SK-N-SH (cell line): ENCODE measurements around the gene PCBP3.

Experiments used
- CTCF ChIP-seq: fragments of 200-600 bp; sonication (generic); IDR thresholded peaks from 2 replicates; pipeline ENCODE4 v1.6.1; 2017; ENCODE audit warnings: antibody characterized with exemption, mild to moderate bottlenecking, moderate library complexity
- ELF1 ChIP-seq: IDR thresholded peaks from 2 replicates; pipeline ENCODE4 v1.4.0; 2012
- FOXM1 ChIP-seq: IDR thresholded peaks from 2 replicates; pipeline ENCODE4 v1.4.0; 2012; ENCODE audit warnings: low read depth, mild to moderate bottlenecking
- MXI1 ChIP-seq: IDR thresholded peaks from 2 replicates; pipeline ENCODE4 v1.6.1; 2012; ENCODE audit warnings: mild to moderate bottlenecking, low read depth, low read length, improper control_type of control experiment
- NFIC ChIP-seq: IDR thresholded peaks from 2 replicates; pipeline ENCODE4 v1.4.0; 2012; ENCODE audit warnings: borderline replicate concordance
- POLR2AphosphoS5 ChIP-seq: IDR thresholded peaks from 2 replicates; pipeline ENCODE4 v1.6.1; 2012; ENCODE audit warnings: low read depth, low read length
- RAD21 ChIP-seq: IDR thresholded peaks from 2 replicates; pipeline ENCODE4 v1.6.1; 2012; ENCODE audit warnings: mild to moderate bottlenecking, low read length
- RCOR1 ChIP-seq: fragments of 150-350 bp; IDR thresholded peaks from 2 replicates; pipeline ENCODE4 v1.6.1; 2017; ENCODE audit warnings: antibody characterized with exemption, low read length
- REST ChIP-seq: IDR thresholded peaks from 2 replicates; pipeline ENCODE4 v1.6.1; 2012; ENCODE audit warnings: mild to moderate bottlenecking, low read depth, low read length, moderate library complexity
- USF2 ChIP-seq: fragments of 150-350 bp; IDR thresholded peaks from 2 replicates; pipeline ENCODE4 v1.6.1; 2017; ENCODE audit warnings: antibody characterized with exemption, low read length, low read depth, borderline replicate concordance
- YY1 ChIP-seq: IDR thresholded peaks from 2 replicates; pipeline ENCODE4 v1.4.0; 2012; ENCODE audit warnings: low read depth, mild to moderate bottlenecking
- ZBTB33 ChIP-seq: IDR thresholded peaks from 2 replicates; pipeline ENCODE4 v1.4.0; 2012; ENCODE audit warnings: low read depth, borderline replicate concordance

- no peak for TF ChIP-seq RCOR1
- TF ChIP-seq RAD21: peak; percentile 63
- peak; percentile 73 for TF ChIP-seq CTCF
- no peak for TF ChIP-seq ELF1
- no peak for TF ChIP-seq ZBTB33
- TF ChIP-seq MXI1: peak; percentile 39
- TF ChIP-seq POLR2AphosphoS5: no peak
- no peak for TF ChIP-seq NFIC
- no peak for TF ChIP-seq USF2
- no peak for TF ChIP-seq FOXM1
- TF ChIP-seq YY1: no peak
- TF ChIP-seq REST: no peak
These were observed 236.9 kb downstream of the PCBP3 start for GRCh38 chr21:45880097-45881068.
